NCI-H2029 (cell line): ENCODE data around the gene EPHA1.
"Not testable (repeated sequence)": the region's sequence is repeated elsewhere in the genome, so short reads cannot be mapped to it uniquely, and the experiment has no call there.

Source experiments
- DNase-seq: peaks from one replicate; lab custom pipeline; 2025; lab: John Stamatoyannopoulos, UW

Gene EPHA1

GRCh38 chr7:143405173-143406001, 3.3 kb downstream of the EPHA1 start:
- DNase-seq, result no peak

DNA sequence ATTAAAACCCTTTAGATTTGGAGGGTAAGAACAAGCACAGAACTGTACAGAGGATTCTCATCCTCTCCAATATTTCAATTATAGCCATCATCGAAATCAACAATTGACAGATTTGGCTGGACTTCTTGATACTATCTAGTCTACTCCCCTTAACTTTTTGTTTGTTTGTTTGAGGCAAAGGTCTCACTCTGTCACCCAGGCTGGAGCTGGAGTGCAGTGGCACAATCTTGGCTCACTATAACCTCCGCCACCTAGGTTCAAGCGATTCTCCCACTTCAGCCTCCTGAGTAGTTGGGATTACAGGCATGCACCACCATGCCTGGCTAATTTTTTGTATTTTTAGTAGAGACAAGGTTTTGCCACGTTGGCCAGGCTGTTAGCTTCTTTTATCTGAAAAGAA, 6.4 kb downstream of the EPHA1 start:
- not testable (repeated sequence) for DNase-seq

DNA sequence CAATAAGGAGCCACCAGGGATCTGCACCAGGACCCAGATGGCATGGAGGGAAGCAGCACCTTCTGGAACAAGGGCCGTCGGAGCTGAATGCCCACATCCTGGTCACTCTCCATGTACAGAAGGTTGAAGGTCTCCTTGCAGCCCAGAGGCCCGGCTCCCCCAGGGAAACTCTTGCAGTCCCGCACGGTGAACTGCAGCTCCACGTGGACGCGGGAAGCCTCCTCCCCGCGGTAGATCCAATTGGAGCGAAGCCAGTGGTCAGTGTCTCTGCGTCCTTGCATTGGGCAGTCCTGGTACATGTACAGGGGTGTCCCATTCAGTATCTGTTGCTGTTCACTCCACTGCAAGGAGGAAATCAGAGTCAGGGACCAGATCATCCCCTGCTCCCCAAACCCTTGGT, 7.4 kb downstream of the EPHA1 start:
- DNase-seq, result no peak

DNA sequence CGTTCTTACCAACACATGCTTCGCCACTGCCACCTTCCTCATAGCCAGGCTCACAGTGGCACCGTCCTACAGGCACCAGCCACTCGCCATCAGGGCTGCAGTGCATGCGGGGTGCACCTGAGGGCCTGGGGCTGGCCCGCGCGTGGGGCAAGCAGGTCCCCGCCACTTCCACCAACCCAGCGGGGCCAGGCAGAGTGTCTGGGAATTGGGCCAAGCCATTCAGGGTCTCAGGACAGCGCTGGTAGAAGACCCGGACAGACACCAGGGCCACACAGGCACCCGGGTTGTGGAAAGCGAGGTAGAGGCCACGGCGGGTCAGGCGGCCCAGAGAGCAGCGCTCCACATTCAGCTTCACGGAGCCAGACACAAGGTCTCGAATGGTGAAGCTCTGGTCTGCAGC, 9.0 kb downstream of the EPHA1 start:
- DNase-seq, result no peak

DNA sequence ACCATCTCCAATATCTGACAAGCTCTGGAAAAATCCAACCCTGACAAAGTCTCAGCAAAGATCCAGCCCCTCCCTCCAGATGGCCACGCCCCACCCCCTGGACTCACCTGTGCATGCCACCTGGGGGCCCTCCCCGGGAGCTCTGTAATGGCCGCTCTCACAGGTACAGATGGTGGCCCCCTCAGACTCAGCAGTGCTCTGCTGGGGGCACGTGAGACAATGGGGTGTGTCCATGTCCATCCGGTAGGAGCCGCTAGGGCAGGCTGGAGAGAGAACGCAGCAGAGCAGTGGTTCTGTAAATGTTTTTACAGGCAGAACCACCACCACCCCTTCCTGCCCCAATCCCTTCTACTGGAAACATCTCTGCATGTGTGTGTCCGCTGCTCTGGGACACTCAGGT, 9.5 kb downstream of the EPHA1 start:
- no peak for DNase-seq

- DNase-seq, result no peak
Observed at GRCh38 chr7:143398616-143399015, 10.0 kb downstream of the EPHA1 start.

GRCh38 chr7:143397710-143398530, 10.7 kb downstream of the EPHA1 start:
- DNase-seq, result no peak

GRCh38 chr7:143396625-143397556, 11.8 kb downstream of the EPHA1 start:
- DNase-seq, result no peak

DNA sequence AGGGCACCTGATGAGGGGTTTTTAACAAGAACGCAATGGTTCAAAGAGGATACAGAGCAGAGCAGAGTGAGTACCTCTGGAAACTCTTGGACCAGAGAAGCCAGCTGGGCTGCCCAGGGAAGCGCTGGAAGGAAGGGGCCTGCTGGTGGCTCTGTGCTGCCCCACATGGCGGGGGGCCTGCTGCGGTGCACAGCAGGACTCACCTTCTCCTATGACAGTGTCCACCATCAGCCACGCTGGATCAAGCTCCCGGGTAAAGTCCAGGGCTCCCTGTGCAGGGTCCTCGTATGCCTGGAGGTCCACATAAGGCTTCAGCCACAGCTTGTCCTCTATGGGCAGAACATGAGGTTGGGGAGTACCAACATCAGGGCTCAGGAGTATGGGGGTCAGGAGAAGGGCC, 12.5 kb downstream of the EPHA1 start:
- DNase-seq, result no peak

GRCh38 chr7:143395187-143396149, 13.2 kb downstream of the EPHA1 start:
- DNase-seq, result no peak

- no peak for DNase-seq
Observed at GRCh38 chr7:143394777-143395176, 13.9 kb downstream of the EPHA1 start.

GRCh38 chr7:143394068-143394467, 14.6 kb downstream of the EPHA1 start:
- DNase-seq, result no peak

DNA sequence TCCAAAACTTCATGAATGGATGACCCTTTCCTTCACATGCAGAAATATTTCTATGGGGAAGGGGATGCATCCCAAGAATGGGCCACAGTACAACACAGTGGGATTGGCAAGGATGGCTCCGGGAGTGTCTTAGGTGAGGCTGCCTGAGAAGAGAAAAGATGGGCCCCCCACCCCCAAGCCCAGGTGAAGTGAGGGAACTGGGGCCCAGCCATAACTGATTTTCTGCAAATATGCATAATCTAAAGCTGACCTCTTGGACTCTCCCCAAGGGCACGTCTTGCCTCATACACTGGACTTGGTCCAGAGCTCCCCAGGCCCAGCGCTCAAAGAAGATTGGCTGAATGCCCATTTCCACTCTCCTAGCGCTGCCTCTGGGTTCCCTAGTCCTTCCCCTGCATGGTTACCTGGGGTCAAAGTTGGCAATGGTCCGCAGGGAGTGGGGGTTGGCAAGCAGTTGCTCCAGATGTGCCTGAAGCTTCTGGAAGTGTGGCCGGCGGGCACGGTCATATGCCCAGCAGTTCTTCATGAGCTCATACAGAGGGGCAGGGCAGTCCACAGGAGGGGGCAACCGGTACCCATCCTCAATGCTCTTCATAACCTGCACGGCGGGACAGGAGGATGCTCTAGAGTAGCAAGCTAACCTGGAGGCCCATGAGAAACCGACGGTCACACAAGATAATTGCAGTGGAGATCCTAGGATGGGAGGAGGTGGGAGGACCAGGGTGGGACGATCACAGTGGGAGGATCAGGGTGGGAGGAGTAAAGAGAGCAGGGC, 15.2 kb downstream of the EPHA1 start:
- DNase-seq, result no peak

- no peak for DNase-seq
Observed at GRCh38 chr7:143392875-143393266, 15.8 kb downstream of the EPHA1 start.

- DNase-seq, result not testable (repeated sequence)
Observed at GRCh38 chr7:143392427-143392826, 16.2 kb downstream of the EPHA1 start.

DNA sequence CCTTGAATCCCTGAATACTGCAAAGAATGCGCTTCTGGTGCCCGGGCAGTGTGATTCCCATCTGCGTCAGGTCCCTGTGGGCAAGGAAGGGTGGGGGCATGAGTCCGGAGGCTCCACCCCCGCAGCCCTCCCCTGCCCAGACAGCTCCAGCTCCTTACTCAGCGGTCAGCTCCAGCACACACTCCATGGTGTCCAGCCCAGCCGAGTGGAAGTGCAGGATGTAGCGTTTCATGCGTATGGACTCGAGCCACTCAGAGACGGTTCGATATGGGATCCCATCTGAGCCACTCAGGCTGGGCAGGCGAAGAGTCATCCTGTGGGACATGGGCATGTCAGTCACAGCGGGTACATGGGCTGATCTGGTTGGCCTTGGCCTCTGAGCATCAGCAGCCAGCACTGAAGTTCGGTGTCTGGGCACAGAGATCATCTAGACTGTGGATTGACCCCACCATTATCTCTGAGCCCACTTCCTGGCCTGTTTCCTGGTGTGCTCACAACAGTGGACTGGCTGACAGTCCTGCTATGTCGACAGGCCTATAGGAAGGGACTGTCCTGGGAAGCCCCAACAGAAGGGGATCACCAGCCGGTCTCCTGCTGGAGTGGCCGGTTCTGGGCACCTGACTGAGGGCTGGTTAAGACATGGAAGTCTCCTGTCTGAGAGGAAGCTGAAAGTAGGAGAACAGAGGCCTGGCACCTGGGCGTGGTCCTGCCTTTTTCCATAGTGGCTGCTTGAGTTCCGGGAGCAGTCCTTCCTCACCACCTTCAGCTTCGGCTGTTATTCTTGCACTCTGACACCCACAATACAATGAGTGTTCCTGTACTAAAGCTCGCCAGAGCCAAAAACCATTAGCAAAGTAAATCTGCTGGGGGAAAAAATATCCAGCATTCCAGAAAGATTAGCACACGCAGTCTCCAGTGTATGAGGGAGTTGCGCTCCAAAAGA, 16.9 kb downstream of the EPHA1 start:
- no peak for DNase-seq

GRCh38 chr7:143390773-143391317, 17.8 kb downstream of the EPHA1 start:
- DNase-seq, result no peak

DNA sequence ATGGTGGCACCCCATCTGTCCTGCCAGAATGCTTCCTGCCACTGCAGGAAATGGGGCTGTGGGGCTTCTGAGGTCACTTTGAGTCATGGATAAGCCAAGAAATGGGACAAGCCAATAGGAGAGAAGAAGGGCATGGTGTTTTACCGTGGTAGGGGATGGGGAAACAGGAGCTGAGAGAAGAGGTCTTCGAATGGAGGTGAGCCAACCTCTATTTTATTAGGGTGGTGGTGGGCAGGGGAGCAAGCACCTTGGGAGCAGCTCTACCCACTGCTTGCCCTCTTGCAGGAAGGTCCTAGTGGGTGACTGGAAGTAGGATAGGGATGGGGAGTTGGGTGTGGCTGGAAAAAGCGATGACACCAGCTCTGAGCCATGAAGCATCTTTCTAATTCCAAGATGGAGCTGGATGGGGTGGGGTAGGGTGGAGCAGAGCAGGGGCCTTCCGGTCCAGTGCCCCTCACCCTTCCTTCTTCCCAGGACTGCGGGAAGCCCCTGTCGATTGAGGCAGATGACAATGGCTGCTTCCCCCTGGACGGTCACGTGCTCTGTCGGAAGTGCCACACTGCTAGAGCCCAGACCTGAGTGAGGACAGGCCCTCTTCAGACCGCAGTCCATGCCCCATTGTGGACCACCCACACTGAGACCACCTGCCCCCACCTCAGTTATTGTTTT, 18.4 kb downstream of the EPHA1 start:
- no peak for DNase-seq
